ENCODE results near the gene SEC24D. TPM values are rescaled to one million over a fixed set of nuclear protein-coding genes. Genes with fewer than 3 reads are reported as not detected.

SEC24D gene
- total and polyA plus RNA-seq, 2 experiments from 2014 or later, result 37.6 to 94.8 TPM

DNA sequence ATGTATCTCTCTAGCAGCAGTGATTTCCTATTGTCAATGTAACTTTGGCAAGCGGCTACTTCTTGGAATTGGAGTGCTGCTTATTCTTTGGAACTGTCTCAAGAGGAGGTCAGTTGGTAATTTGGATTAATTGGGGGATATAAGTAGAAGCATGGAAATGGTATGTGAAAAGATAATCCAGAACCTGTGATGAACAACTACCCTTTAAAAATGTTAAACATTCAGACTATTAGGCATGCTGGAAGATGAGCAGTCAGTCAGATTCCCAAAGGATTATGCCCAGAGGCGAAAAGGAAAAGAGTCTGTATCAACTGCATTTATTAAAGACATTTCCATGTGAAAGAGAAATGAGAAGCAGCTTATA is 62.5 kb downstream of the SEC24D start:
- Mint-ChIP-seq H3K36me3 (ENCODE audit: low read depth) (peaks cover 8% of the 10 kb centered on the region), H3K4me1 (peaks cover 29% of the 10 kb centered on the region), H3K4me3 (no peak overlapping the region), H3K27ac (0 out of 2 replicates have a peak overlapping the region, but pooled peaks have one; percentile 9), H3K9me3 (peaks cover 3% of the 10 kb centered on the region; the same call in 1 of the 3 replicates), H3K27me3 (ENCODE audit: insufficient read depth, low read depth, poor library complexity) (peaks cover 4% of the 10 kb centered on the region)
- H3K36me3 ChIP-seq (ENCODE audit: insufficient read depth), result no peaks in the 10 kb centered on the region
- no peak for DNase-seq (ENCODE audit: low spot score)
- 0 out of 2 replicates have a peak, but pooled peaks cover 2% of the 10 kb centered on the region for H4K20me1 ChIP-seq (replicated peaks; ENCODE audit: insufficient read depth)
- ATAC-seq, result no peak
- H3F3A ChIP-seq (replicated peaks; ENCODE audit: low read depth), result no peaks in the 10 kb centered on the region
- peak overlapping the region; percentile 30 for H3K27ac ChIP-seq (ENCODE audit: low read depth)
- TF ChIP-seq CREB1 (CRISPR knock-in tag; IDR thresholded peaks at IDR 0.05; ENCODE audit: low read depth), result no peak
- H3K4me1 ChIP-seq (ENCODE audit: insufficient read depth), result peaks cover 19% of the 10 kb centered on the region
- H2AFZ ChIP-seq, result no peak overlapping the region
- no peak overlapping the region for H3K4me2 ChIP-seq
- no peaks in the 10 kb centered on the region for H3K27me3 ChIP-seq (ENCODE audit: insufficient read depth)
- H3K9me2 ChIP-seq (ENCODE audit: insufficient read depth), result no peaks in the 10 kb centered on the region
- H3K4me3 ChIP-seq, result no peak overlapping the region
- no peaks in the 10 kb centered on the region for H3K79me2 ChIP-seq (replicated peaks; ENCODE audit: insufficient read depth)

DNA sequence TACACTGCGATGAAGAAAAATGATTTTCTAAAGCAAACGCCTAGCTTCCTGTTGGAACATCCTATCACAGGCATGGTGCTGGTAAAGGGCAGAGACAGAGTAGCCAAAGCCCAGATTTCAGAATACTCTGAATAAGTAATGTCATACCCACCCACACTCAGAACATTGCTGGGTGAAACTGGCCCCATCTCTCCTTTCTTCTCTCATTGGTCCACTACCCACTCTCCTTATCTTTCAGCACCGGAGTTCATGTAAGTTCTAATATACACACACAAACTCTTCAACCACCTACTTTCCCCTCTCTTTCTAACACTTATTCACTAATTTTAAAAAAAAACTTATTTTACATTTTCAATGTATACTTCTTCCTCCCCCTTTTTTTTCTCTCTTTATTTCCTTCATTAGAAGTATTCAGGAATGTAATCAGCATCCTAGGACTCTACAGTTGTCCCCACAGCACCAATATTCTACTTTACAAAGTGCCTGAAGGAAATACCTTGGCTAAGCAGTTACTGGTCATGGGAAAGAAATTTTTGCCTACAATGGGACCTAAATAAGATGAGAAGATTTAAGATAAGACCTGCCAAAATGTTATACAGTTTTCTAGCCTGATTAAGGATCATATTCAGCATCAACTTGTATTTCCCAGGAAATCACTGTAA is 63.0 kb downstream of the SEC24D start:
- no peak overlapping the region for H2AFZ ChIP-seq
- Mint-ChIP-seq H3K4me3 (no peak overlapping the region), H3K36me3 (ENCODE audit: low read depth) (peaks cover 10% of the 10 kb centered on the region), H3K27me3 (ENCODE audit: insufficient read depth, low read depth, poor library complexity) (peaks cover 3% of the 10 kb centered on the region), H3K4me1 (peaks cover 29% of the 10 kb centered on the region), H3K27ac (0 out of 2 replicates have a peak overlapping the region, but pooled peaks have one; percentile 9), H3K9me3 (peaks cover 3% of the 10 kb centered on the region; the same call in 1 of the 3 replicates)
- DNase-seq (ENCODE audit: low spot score) (no peak), ATAC-seq (peak; percentile 26; the same call in 2 of the 3 replicates)
- 0 out of 2 replicates have a peak, but pooled peaks cover 2% of the 10 kb centered on the region for H4K20me1 ChIP-seq (replicated peaks; ENCODE audit: insufficient read depth)
- H3K4me1 ChIP-seq (ENCODE audit: insufficient read depth), result peaks cover 19% of the 10 kb centered on the region
- H3K4me3 ChIP-seq, result no peak overlapping the region
- peak overlapping the region; percentile 30 for H3K27ac ChIP-seq (ENCODE audit: low read depth)
- H3F3A ChIP-seq (replicated peaks; ENCODE audit: low read depth), result no peaks in the 10 kb centered on the region
- no peaks in the 10 kb centered on the region for H3K27me3 ChIP-seq (ENCODE audit: insufficient read depth)
- H3K36me3 ChIP-seq (ENCODE audit: insufficient read depth), result 0 out of 2 replicates have a peak, but pooled peaks cover 2% of the 10 kb centered on the region
- no peaks in the 10 kb centered on the region for H3K9me2 ChIP-seq (ENCODE audit: insufficient read depth)
- no peak overlapping the region for H3K4me2 ChIP-seq
- H3K79me2 ChIP-seq (replicated peaks; ENCODE audit: insufficient read depth), result no peaks in the 10 kb centered on the region
- TF ChIP-seq JUNB (IDR thresholded peaks at IDR 0.05; ENCODE audit: unreplicated experiment) (no peak), ZNF331 (CRISPR knock-in tag; IDR thresholded peaks at IDR 0.05; ENCODE audit: low read depth) (no peak), NANOG (IDR thresholded peaks at IDR 0.05; ENCODE audit: borderline replicate concordance) (no peak), EZH2 (IDR thresholded peaks at IDR 0.05; ENCODE audit: low read depth, unreplicated experiment) (no peak), STAT1 (IDR thresholded peaks at IDR 0.05; ENCODE audit: unreplicated experiment) (no peak), ETS1 (IDR thresholded peaks at IDR 0.05) (no peak), POLR2AphosphoS5 (IDR thresholded peaks at IDR 0.05; ENCODE audit: low read depth) (no peak), ZNF114 (CRISPR knock-in tag; IDR thresholded peaks at IDR 0.05) (no peak), CREB1 (CRISPR knock-in tag; IDR thresholded peaks at IDR 0.05; ENCODE audit: low read depth) (no peak)
- TF ChIP-seq, protein P1, sequence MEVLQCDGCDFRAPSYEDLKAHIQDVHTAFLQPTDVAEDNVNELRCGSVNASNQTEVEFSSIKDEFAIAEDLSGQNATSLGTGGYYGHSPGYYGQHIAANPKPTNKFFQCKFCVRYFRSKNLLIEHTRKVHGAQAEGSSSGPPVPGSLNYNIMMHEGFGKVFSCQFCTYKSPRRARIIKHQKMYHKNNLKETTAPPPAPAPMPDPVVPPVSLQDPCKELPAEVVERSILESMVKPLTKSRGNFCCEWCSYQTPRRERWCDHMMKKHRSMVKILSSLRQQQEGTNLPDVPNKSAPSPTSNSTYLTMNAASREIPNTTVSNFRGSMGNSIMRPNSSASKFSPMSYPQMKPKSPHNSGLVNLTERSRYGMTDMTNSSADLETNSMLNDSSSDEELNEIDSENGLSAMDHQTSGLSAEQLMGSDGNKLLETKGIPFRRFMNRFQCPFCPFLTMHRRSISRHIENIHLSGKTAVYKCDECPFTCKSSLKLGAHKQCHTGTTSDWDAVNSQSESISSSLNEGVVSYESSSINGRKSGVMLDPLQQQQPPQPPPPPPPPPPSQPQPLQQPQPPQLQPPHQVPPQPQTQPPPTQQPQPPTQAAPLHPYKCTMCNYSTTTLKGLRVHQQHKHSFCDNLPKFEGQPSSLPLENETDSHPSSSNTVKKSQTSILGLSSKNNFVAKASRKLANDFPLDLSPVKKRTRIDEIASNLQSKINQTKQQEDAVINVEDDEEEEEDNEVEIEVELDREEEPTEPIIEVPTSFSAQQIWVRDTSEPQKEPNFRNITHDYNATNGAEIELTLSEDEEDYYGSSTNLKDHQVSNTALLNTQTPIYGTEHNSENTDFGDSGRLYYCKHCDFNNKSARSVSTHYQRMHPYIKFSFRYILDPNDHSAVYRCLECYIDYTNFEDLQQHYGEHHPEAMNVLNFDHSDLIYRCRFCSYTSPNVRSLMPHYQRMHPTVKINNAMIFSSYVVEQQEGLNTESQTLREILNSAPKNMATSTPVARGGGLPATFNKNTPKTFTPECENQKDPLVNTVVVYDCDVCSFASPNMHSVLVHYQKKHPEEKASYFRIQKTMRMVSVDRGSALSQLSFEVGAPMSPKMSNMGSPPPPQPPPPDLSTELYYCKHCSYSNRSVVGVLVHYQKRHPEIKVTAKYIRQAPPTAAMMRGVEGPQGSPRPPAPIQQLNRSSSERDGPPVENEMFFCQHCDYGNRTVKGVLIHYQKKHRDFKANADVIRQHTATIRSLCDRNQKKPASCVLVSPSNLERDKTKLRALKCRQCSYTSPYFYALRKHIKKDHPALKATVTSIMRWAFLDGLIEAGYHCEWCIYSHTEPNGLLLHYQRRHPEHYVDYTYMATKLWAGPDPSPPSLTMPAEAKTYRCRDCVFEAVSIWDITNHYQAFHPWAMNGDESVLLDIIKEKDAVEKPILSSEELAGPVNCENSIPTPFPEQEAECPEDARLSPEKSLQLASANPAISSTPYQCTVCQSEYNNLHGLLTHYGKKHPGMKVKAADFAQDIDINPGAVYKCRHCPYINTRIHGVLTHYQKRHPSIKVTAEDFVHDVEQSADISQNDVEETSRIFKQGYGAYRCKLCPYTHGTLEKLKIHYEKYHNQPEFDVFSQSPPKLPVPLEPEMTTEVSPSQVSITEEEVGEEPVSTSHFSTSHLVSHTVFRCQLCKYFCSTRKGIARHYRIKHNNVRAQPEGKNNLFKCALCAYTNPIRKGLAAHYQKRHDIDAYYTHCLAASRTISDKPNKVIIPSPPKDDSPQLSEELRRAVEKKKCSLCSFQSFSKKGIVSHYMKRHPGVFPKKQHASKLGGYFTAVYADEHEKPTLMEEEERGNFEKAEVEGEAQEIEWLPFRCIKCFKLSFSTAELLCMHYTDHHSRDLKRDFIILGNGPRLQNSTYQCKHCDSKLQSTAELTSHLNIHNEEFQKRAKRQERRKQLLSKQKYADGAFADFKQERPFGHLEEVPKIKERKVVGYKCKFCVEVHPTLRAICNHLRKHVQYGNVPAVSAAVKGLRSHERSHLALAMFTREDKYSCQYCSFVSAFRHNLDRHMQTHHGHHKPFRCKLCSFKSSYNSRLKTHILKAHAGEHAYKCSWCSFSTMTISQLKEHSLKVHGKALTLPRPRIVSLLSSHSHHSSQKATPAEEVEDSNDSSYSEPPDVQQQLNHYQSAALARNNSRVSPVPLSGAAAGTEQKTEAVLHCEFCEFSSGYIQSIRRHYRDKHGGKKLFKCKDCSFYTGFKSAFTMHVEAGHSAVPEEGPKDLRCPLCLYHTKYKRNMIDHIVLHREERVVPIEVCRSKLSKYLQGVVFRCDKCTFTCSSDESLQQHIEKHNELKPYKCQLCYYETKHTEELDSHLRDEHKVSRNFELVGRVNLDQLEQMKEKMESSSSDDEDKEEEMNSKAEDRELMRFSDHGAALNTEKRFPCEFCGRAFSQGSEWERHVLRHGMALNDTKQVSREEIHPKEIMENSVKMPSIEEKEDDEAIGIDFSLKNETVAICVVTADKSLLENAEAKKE (CRISPR knock-in tag; IDR thresholded peaks at IDR 0.05), result no peak
- TF ChIP-seq, protein P2, sequence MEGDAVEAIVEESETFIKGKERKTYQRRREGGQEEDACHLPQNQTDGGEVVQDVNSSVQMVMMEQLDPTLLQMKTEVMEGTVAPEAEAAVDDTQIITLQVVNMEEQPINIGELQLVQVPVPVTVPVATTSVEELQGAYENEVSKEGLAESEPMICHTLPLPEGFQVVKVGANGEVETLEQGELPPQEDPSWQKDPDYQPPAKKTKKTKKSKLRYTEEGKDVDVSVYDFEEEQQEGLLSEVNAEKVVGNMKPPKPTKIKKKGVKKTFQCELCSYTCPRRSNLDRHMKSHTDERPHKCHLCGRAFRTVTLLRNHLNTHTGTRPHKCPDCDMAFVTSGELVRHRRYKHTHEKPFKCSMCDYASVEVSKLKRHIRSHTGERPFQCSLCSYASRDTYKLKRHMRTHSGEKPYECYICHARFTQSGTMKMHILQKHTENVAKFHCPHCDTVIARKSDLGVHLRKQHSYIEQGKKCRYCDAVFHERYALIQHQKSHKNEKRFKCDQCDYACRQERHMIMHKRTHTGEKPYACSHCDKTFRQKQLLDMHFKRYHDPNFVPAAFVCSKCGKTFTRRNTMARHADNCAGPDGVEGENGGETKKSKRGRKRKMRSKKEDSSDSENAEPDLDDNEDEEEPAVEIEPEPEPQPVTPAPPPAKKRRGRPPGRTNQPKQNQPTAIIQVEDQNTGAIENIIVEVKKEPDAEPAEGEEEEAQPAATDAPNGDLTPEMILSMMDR (conservative IDR thresholded peaks at IDR 0.05; ENCODE audit: low read depth in 2 of 2), result no peak
